Suppressor macrophage treated with lipopolysaccharide for 1 hour (primary cell): ENCODE data around the gene NIFK.
"Not testable (repeated sequence)": the region's sequence is repeated elsewhere in the genome, so short reads cannot be mapped to it uniquely, and the experiment has no call there.

Experiments used
- DNase-seq, 3 donors: peaks; one replicate each; pipeline ENCODE4 v3.0.0-alpha.2; 2020 to 2022

The NIFK gene

DNA sequence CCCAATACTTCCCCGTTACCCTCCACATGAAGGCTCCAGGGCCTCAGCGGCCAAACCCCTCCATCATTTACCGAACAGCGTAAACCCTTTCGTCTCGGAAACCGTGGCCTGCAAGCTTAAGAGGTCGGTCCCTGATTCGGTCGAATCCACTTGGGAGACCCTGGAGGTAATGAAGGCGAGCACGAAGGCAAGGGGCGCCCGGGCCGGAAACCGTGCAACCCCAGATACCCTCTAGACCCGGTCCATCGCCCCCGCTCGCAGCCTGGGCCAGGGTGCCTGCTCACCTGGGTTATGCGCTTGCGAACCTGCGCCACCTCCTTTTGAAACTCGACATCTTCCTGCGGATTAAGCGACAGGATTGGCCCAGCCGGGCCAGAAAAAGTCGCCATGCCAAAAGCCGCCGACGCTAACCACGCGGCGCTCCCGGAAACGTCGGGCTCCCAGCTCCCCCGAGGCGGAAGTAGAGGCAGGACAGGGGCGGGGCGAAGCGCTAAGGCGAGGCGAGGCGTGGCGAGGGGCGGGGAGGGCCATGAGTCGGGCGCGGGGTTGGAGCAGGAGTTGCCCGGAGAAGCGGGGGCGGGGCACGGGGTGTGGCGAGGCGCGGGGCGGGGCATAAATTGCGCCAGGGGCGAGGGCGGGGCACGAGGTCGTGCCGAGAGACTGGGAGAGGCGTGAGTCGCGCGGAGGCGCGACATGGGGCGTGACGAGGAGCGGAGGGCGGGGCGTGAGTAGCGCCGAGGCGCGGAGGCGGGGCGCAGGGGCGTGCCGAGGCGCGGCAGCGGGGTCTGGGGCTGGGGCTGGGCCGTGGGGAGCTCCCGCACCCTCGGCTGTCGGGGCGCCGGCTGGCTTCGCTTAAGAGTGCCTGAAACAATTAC is at the start of gene NIFK:
TSS of gene NIFK (minus strand) at position 414 of the 875 bp plus-strand sequence. CDS start at position 389, 25 bp downstream.
- peak; percentile 99 to 100 (median 100) for DNase-seq

DNA sequence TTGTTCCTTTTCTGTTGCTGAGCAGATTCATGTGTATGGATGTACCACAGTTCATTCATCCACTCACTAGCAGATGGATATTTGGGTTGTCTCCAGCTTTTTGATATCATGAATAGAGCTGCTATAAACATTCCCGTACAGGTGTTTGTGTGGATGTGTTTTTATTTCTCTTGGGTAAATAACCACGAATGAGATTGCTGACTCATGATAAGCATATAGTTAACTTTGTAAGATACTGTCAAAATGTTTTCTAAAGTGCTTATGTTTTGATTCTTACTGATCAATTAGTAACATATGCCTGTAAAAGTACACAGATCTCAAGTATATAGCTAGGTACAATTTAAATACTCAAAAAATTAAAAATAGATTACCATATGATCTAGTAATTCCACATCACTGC is 46.5 kb upstream of the NIFK start:
- DNase-seq: no peak

GRCh38 chr2:121778741-121779487 is 42.2 kb upstream of the NIFK start:
- no peak for DNase-seq

- no peak for DNase-seq
Observed at GRCh38 chr2:121777699-121778058, 41.0 kb upstream of the NIFK start.

- no peak for DNase-seq
Observed at GRCh38 chr2:121776885-121777698, 40.4 kb upstream of the NIFK start.

GRCh38 chr2:121776361-121776760 is 39.7 kb upstream of the NIFK start:
- no peak for DNase-seq

DNA sequence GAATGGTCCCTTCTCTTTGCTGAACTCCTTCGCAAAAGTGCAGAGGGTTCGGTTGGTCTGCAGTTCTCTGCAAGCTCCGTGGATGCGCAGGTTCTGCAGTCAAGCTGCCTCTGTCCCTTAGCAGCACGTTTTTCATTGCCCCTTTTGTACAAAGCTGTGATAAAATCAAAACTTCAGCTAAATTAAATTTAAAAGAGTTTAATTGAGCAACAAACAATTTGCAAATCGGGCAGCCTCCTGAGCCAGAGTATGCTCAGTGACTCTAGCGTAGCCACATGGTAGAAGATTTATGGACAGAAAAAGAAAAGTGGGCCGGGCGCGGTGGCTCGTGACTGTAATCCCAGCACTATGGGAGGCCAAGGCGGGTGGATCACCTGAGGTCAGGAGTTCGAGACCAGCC is 37.6 kb upstream of the NIFK start:
- no peak for DNase-seq

DNA sequence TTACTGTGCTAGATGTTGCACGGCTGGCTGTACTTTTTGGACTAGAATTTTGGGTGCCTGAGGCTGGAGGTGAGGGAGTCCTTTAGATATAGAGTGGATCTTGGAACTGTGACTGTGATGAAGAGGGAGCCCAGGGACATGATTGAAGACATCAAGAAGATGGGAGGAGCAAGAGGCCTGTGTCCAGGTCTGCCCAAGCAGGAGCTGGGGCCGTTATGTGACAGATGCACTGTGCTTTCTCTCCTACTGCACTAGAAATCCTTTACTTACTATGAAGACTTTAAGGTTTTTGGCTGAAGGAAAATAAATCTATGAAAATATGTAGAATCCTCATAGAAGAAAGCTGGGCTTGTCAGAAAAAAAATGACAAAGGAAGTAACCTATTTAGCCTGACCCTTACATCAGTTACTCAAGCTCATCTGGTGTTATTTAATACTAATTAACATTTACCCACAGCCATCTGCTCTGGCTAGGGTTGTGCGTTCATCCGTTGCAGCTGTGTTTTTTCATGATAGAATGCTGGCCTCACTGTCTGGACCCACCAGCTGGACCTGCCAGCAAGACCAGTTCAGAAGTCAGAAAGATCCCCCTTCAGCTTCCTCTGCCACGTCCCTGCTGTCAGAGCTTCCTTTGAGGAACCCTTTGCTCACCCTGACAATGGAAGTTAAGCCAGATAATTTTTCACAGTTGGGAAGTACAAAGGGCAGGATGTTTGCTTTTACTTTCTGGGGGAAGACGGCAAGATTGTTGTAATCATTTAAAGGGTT is 35.5 kb upstream of the NIFK start:
- DNase-seq: no peak

DNA sequence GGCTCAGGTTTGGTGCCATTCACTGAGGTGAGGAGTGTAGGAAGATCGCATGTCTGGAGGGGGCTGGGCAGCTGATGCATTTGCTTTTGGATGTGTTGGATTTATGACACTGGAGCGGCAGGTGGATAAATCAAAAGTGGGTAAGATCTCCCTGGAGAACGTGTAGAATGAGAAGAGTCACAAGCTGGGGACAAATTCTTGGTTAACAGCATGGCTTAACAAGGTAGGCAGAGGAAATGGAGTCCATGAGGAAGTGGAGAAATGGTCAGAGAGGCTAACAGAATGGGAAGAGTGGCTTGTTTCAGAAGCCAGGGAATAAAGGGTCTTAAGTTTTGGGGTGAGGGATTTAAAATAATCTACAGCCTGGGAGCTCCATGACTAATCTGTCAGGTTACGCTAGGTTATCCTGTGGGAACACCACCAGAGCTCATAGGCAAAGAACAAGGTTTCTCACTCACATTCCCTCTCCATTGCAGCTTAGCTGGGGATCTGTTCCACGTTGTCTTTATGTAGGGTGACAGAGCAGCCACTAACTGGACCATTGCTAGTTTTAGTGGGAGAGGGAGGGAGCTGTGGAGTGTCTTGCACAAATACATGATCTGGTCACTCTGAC is 31.6 kb upstream of the NIFK start:
- no peak for DNase-seq

- DNase-seq: no peak
Observed at GRCh38 chr2:121766624-121767023, 29.9 kb upstream of the NIFK start.

DNA sequence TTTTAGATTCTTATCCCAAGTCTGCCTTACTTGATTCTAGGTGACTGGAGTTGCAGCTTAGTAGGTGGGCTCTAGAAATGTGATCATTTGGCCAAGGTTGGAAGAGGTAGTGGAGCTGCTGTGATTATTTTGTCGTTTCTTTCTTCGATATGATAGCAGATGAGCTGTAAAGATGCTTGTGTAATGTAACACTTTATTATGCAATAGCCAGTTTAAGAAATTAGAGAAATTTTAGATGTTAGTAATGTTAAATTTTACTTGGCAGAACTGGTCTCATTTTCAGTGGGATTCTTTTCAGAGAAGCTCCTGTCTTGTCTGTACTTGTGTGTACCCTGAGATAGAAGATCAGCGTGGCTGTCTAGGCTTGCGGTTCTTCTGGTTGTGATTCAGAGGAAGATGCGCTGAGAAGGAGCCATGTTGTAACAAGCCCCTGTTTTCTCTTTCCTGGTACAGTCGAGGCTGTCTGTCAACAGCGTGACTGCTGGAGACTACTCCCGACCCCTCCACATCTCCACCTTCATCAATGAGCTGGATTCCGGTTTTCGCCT is 28.1 kb upstream of the NIFK start:
- DNase-seq: no peak

- DNase-seq: peak; percentile 99 to 100 (median 99)
Observed at GRCh38 chr2:121755237-121756111, 18.8 kb upstream of the NIFK start, which contains the start of gene TSN. Gene TSN (plus strand): TSS chr2:121755651. CDS start chr2:121755780, 129 bp downstream.

GRCh38 chr2:121754851-121755236 is 18.2 kb upstream of the NIFK start:
- no peak for DNase-seq

DNA sequence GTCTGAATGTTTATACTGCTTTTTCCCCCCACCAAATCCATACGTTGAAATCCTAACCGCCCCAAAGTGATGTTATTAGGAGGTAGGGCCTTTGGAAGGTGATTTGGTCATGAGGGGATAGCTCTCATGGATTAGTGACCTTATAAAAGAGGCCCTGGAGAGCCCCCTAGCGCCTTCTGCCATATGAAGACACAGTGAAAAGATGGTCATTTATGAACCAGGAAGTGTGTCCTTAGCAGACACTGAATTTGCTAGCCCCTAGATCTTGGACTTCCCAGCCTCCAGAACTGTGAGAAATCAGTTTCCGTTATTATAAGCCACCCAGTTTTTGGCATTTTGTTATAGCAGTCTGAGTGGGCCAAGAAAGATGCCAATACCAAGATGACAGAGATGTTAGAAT is 11.5 kb upstream of the NIFK start:
- peak; percentile 26 to 31 (median 28) for DNase-seq

DNA sequence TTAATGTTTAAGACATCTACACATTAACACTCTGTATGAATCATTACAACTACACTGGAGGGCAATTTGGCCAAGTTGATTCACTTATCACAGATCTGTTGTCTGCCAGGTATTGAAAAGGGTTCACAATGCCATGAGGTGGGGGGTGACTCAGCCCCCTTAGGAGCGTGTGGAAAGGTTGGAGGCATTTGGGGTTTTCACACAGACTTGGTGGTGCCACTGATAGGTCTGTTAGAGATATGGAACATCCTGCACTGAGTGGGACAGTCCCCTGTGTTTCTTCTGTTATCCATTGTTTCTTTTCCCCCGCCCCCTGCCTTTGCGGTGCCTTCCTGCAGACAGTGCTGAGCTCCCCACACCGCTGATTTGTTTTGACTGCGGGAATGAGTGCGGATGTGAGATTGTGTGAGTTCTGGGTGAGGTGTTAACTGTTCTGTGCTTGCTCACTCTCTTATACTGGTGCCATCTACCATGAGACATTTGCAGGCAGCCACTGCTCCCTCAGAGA is 9.4 kb upstream of the NIFK start:
- DNase-seq: no peak

GRCh38 chr2:121741450-121741849 is 4.8 kb upstream of the NIFK start:
- DNase-seq: peak; percentile 44 to 57 (median 52)

GRCh38 chr2:121740973-121741372 is 4.3 kb upstream of the NIFK start:
- DNase-seq: no peak

- peak; percentile 49 to 58 (median 53) for DNase-seq
Observed at GRCh38 chr2:121736140-121736461, 574 bp downstream of the NIFK start.

- peak in 2 of 3 donors; percentile 15 to 22 for DNase-seq
Observed at GRCh38 chr2:121735518-121736074, 1.1 kb downstream of the NIFK start.

- DNase-seq: not testable (repeated sequence)
Observed at GRCh38 chr2:121734544-121734943, 2.1 kb downstream of the NIFK start.
